LoVo (cell line): Measurements from ENCODE around the gene GNLY.
"Not testable (repeated sequence)": the region's sequence is repeated elsewhere in the genome, so short reads cannot be mapped to it uniquely, and the experiment has no call there.

Experiments used
- DNase-seq: peaks from one replicate; pipeline ENCODE4 v3.0.0-alpha.2; 2016; ENCODE audit warnings: low spot score

The GNLY gene

GRCh38 chr2:85694052-85695025 lies at the start of gene GNLY:
GNLY (plus strand) TSS chr2:85694358; CDS start chr2:85694419, 61 bp downstream.
- DNase-seq = no peak

GRCh38 chr2:85644909-85645308 lies 49.2 kb upstream of the GNLY start:
- no peak for DNase-seq

DNA sequence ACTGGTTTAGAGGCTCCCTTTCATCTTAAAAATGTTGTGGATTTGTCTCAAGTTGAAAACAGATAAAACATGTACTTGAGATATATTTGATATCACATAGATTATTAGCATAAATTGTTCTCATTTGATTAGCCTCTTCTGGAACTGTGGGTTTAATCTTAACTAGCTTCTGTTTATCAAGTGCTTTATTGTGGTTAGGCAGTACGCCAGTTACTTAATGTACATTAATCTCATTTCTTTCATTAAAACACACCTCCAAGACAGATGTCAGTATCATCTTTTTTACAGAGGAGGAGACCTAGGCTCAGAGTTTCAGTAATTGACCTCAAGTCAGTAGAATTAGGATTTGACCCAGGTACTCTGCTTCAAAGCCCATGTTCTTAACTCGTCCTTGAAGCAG lies 48.0 kb upstream of the GNLY start:
- DNase-seq = no peak

GRCh38 chr2:85647823-85648526 lies 46.2 kb upstream of the GNLY start:
- DNase-seq = no peak

DNA sequence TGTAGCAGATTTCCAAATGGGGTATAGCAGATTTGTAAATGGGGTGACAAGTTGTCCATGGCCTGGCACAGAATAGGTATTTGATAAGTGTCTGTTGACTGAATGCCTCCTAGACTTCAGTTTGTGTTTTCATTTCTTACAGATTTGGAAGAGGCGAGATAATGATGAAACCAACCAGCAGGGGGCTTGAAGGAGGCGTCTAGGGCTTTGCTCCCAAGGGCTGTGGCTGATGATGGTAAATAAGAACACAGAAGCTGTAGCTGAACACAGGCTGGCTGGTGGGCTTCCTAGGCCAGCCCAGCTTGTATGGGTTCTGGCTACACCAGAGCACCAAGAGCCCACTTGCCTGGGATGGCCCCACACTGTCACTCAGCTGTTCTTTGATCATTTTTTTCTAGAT lies 45.5 kb upstream of the GNLY start:
- no peak for DNase-seq

DNA sequence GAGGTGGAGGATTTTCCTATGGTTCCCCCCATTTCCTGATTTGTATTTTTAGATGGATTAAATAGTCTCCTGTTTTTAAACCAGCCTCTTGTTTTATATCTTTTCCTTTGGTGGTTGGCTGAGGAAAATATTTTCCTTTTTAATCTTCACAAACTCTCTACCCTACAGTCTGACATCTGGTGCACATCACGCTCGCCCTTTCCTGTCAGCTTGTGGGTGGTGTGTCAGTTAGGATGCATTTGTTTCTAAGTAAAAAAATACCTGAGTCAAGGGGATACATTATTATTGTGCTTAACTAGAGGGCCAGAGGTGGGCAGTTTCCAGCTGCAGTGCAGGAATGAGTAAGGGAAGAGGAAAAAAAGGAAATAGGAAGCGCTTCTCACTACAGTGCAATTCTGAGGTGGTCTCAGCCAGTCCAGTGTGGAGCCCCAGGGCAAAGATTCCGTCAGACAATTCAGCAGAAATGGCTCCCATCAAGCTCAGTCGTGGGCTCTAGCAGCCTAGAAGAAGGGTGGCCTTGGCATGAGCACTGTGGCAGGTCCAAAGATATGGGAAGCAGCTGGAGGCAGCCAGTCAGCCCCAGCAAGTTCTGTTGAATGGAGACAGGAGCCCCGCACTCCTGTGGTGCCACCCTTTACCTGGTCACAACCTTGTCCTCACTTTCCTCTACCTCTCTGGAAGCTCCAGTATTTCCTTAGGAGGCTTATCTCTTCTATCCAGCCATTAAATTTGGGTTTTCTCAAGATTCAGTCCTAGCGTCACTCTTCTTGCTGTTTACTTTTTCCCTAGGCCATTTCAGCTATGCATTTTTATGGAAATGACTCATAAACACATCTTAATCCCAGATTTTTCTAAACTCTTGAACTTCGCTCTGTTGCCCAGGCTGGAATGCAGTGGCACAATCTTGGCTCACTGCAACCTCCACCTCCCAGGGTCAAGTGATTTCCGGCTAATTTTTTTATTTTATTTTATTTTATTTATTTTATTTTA lies 44.7 kb upstream of the GNLY start:
- peak; percentile 3 for DNase-seq

GRCh38 chr2:85650456-85650855 lies 43.7 kb upstream of the GNLY start:
- DNase-seq = no peak

GRCh38 chr2:85651097-85651496 lies 43.1 kb upstream of the GNLY start:
- no peak for DNase-seq

GRCh38 chr2:85652056-85652455 lies 42.1 kb upstream of the GNLY start:
- no peak for DNase-seq

- DNase-seq = no peak
These were observed 40.2 kb upstream of the GNLY start for GRCh38 chr2:85653996-85654395.

- DNase-seq = no peak
These were observed 38.2 kb upstream of the GNLY start for GRCh38 chr2:85655961-85656417.

- no peak for DNase-seq
These were observed 37.7 kb upstream of the GNLY start for GRCh38 chr2:85656468-85656867.

- not testable (repeated sequence) for DNase-seq
These were observed 36.8 kb upstream of the GNLY start for GRCh38 chr2:85657399-85657798.

DNA sequence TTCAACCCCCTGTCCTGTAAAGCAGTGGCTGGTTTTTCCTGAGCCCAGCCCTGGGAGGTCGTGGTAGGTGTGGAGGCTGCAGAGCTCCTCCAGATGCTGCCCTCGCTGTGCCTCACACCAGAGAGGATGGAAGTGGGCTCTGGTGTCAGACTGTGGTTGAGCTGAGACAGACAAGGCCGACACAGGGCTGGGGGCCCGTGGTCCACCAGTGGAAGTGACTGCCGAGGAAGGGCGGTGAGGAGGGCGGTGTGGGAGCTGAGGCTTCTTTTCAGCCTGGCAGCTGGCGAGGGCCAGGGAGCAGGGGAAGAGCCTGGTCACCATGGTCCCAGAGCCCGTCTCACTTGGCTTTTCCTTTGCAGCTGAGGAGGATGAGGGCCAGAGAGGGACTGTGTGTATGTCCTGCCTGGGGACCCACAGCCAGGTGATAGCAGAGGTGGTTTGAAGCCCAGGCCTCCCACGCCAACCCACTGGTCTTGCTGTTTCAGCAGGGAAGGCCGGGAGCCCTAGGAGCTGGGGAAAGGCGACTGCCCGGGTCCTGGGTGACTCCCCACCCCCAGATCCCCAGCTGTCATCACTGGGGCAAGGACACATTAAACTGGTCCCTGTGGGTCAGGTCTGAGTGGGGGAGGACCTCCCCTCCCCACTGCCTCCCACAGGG lies 34.7 kb upstream of the GNLY start:
- DNase-seq = no peak

DNA sequence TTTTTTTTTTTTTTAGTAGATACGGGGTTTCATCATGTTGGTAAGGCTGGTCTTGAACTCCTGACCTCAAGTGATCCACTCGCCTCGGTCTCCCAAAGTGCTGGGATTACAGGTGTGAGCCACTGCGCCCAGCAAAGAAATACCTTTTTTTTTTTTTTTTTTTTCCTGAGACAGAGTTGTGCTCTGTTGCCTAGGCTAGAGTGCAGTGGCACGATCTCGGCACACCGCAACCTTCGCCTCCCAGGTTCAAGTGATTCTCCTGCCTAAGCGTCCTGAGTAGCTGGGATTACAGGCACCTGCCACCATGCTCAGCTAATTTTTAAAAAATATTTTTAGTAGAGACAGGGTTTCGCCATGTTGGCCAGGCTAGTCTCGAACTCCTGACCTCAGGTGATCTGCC lies 33.9 kb upstream of the GNLY start:
- not testable (repeated sequence) for DNase-seq

GRCh38 chr2:85660725-85661124 lies 33.4 kb upstream of the GNLY start:
- no peak for DNase-seq

GRCh38 chr2:85661139-85661858 lies 32.9 kb upstream of the GNLY start:
- DNase-seq = no peak

GRCh38 chr2:85662899-85663593 lies 31.1 kb upstream of the GNLY start:
- no peak for DNase-seq

DNA sequence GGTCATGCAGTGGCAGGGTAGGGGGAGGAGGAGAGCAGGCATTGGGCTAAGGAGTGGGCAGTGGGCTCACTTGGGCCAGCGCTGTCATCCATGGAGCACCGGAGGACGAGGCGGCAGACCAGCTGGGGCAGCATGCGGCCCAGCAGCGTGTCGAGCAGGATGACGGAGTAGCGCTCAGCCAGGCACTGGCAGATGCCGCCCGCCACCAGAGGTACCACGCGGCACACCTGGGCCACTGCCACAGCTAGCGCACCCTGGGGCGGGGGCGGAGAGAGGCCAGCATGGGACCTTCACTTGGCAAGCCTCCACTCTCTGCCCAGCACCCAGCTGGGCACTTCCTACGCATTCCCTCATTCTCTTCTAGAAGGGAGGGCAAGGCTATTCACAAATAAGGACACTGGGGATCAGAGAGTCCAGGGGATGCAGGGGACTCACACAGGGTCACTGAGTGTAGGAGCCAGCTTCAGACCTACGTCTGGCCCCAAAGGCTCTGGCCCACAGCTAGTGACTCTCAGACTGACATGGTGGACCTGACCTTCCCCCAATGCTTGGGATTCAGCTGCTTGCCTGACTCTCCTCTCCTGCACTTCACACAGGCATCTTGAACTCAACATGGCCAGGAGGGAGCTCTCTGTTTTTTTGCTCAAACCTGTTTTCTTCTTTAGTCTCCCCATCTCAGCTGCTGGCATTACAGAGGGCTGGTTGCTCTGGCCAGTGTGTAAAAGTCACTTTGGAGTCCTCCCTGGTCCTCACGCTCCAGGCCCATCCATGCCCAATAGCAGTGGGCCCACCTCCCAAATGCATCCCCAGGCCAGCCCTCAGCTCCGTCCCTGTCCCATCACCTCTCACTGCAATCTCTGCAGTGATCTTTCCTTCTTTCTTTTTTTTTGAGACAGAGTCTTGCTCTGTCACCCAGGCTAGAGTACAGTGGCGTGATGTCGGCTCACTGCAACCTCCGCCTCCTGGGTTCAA lies 30.3 kb upstream of the GNLY start:
- no peak for DNase-seq
